HK-2 (cell line): Measurements from ENCODE around the gene AEBP2.
"Not testable (repeated sequence)": the region's sequence is repeated elsewhere in the genome, so short reads cannot be mapped to it uniquely, and the experiment has no call there.

ENCODE experiments used
- DNase-seq: peaks from one replicate; pipeline ENCODE4 v3.0.0-alpha.2; 2018; ENCODE audit not compliant: unreplicated experiment

AEBP2 gene

DNA sequence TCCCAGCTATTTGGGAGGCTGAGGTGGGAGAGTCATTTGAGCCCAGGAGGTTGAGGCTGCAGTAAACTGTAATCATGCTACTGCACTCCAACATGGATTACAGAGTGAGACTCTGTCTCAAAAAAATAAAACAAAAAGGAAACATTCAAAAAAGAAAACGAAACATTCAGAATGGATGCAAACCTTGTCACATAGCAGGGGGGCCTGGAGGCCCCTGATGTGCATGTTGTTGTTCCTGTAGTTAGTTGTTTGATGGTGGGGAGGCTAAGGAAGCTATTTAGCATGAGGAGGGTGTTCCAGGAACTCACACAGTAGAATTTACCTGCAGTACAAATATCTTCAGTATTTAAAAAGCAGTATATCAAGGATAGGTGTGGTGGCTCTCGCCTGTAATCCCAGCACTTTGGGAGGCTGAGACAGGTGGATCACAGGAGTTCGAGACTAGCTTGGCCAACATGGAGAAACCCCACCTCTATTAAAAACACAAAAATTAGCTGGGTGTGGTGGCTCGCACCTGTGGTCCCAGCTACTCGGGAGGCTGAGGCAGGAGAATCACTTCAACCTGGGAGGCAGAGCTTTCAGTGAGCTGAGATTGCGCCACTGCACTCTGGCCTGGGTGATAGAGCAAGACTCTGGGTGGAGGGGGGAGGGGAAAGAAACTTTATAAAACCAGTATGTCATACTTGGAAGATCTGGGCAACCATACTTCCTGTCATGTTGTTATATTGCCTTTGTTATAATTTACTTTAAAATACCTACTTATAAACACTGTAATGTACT lies 17.6 kb upstream of the AEBP2 start:
- DNase-seq = no peak

DNA sequence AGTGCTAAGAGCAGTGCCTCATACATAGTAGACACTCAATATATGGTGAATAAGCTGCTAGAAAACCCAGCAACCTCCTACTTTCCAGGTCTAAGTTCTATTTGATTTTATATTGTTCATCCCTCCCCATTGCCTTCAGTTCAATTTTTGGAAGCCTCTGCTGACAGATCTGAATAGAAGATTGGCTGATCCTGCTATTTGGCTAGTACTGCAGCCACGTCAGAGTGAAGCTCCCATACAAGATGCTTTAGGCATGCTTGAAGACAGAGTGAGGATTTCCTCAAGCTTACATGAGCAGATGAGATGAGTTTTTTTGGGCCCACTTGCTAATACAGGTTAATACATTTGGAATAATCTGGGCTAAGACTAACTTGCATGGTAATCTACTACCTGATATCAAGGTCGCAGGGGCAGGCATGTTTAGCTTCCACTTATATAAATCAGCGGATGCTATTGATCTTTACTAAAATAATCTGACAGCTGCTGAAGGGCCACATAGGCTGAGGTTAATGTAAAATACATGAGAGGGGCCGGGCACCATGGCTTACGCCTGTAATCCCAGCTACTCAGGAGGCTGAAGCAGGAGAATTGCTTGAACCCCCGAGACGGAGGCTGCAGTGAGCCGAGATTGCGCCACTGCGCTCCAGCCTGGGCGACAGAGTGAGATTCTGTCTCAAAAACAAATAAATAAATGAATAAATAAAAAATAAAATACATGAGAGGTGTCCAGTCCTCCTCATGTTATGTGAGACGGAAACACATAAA lies 15.9 kb upstream of the AEBP2 start:
- no peak for DNase-seq

DNA sequence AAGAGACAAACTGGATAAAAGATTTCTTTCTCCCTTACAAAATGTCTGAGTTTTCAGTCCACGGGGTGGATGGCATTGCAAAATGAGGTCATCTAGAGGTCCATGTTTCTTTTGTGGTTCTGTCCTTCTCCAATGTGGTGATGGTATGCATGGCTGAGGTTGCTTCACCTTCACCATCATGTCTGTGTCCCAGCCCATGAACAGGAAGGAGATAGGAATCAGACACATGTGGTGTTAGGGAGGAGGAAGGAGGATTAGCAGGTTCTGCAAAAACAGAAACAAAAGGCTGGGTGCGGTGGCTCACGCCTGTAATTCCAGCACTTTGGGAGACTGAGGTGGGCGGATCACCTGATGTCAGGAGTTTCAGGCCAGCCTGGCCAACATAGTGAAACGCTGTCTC lies 11.0 kb upstream of the AEBP2 start:
- no peak for DNase-seq

DNA sequence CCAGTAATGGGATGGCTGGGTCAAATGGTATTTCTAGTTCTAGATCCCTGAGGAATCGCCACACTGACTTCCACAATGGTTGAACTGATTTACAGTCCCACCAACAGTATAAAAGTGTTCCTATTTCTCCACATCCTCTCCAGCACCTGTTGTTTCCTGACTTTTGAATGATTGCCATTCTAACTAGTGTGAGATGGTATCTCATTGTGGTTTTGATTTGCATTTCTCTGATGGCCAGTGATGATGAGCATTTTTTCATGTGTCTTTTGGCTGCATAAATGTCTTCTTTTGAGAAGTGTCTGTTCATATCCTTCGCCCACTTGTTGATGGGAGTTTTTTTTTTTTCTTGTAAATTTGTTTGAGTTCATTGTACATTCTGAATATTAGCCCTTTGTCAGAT lies 9.8 kb upstream of the AEBP2 start:
- DNase-seq = not testable (repeated sequence)

DNA sequence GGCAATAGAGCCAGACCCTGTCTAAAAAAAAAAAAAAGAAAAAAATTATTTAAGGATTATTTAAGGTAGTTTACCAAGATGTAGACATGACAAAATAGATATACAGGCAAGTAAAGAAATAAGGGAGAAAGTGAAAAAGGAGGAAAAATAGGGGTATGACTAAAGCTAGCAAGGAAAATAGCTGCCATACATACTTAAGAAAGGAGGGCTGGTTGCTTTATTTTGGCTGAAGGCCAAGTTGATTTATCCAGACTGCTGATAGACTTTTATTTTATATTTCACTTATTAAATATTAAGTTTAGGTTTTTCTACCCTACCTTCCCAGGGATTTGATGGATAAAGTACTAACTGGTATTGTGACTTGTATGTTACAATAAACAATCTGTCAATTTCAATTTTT lies 8.3 kb upstream of the AEBP2 start:
- DNase-seq = no peak

DNA sequence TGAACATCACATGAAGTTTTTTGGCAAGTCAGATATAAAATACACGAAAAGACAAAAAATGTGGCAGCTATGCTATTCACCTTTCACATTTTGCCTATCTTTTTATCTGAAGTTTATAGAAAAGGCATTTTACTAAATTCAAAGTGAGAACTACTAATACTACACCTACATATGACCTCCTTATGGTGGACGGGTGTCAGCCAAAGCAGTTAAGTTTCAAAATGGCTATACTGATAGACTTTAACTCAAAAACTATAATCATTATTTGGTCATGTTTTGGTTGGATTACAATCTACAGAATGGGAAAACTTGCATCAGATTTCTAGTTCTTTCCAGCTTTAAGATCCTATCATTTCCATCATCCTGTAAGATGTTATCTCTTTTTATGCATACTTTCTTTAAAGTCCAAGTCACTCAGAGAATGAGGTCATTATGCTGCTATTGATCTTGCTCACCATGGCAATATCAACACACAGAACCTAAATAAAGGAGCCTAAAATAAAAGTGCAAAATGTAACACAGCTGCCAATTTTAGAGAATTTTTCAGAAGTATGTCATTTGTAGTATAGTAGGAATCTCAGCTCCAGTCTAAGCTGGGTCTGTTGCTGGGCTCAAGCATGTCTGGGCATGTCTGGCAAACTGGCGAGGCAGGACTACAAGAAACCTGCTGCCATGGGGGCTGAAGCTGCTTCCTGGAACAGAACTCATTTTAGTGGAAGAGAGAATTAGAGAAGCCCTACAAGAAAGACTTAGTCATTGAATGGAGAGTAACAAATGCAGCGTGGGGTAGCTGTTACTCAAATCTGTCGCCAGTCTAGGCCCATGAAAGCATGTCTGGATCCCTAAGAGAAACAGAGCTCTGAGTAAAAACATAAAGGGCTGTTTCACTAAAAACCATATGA lies 7.6 kb upstream of the AEBP2 start:
- no peak for DNase-seq

DNA sequence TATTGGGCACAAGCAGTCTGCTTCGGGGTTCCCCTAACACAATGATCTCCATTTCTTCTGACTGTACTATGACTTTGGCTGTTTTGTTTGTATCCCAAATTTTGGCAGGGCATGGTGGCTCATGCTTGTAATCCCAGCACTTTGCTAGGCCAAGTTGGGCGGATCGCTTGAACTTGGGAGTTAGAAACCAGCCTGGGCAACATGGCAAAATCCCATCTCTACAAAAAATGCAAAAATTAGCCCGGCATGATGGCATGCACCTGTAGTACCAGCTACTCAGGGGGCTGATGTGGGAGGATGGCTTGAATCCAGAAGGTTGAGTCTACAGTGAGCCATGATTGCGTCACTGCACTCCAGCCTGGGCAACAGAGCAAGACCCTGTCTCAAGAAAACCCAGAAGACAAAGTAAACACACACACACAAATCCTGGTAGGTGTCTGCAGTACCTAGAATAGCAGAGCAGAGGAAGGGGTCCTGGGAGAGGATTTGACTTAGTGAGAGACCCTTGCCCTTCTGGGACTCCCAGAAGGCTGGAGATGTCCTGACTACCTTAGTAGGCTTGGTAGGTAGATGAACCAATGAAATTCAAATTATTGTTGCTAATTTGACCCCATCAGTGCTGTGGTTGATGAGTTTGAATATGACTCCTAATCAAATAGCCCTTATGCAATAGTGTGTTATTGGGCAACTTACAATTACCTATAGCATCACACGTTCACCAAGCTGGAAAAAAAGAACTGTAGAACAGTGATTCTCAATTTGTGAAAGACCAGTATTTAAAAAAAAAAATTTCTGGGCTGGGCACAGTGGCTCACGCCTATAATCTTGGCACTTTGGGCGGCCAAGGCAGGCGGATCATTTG lies 6.8 kb upstream of the AEBP2 start:
- DNase-seq = no peak

DNA sequence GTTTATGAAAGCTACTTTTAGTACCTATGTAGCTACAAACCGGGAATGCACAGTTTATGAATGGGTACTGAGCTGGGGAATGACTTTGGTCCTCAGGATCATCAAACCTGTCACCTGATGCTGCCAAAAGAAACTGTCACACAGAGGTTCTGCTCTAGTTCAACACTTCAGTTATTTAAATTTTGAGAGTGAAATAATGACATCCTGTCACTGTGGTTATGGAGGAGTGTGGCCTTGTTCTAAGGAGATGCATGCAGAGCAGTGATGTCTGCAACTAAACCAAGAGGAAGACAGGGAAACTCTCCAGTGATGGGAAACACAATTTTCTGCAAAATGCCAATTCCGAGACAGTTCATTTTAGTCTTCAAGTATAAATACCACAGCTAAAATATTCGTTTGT lies 4.8 kb upstream of the AEBP2 start:
- DNase-seq = no peak

DNA sequence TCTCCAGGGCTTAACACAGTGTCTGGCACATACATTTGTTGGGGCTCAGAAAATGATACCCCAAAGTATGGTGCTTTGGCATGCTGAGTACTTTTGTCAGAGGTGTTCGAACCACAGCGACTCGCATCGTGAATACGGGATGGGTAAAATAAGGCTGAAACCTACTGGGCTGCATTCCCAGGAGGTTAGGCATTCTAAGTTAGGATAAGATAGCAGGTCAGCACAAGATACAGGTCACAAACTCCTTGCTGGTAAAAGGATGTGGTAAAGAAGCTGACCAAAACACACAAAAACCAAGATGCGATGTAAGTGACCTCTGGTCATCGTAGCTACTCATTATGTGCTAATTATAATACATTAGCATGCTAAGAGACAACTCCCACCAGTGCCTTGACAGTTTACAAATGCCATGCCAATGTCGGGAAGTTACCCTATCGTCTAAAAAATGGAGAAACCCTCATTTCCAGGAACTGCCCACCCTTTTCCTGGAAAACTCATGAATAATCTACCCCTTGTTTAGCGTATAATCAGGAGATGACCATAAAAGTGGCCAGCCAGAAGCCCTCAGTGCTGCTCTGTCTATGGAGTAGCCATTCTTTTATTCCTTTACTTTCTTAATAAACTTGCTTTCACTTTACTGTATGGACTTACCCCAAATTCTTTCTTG lies 3.3 kb upstream of the AEBP2 start:
- DNase-seq = no peak

DNA sequence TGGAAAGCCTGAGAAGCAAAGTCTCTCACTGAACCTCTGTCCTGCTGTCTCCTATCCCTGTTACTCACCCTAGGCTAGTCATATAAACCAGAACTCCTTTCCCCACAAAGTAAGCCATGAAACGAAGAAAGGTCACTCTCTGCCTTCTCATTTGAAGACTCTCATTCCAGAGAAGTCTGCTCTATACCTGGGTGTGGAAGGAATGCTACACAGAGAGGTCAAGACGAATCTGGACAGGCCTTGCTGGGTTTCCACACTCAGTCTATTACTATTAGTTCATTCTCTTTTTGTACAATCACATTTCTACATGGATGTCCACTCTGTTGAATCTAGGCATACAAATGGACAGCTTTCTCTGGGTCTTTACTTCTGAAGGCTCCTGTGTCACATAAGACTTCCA lies 2.4 kb upstream of the AEBP2 start:
- no peak for DNase-seq

DNA sequence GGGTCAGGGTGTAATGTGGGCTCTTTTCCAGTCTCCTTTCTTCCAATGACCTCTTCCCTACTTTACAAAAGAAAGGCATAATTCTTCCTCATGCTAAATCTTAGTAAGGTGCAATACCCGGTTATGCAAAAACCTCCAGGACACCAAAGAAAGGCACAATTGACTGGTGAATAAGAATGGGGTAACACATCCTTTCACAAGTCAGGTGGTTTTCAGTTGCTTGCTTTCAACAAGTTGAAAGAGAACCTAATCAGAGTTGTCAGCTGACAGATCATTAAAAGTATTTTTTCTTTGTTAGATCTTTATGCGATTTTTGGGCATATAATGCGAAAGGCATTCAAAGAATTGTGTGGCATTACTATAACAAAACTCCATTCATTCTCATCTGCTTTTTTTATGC lies 1.3 kb upstream of the AEBP2 start:
- DNase-seq = no peak

DNA sequence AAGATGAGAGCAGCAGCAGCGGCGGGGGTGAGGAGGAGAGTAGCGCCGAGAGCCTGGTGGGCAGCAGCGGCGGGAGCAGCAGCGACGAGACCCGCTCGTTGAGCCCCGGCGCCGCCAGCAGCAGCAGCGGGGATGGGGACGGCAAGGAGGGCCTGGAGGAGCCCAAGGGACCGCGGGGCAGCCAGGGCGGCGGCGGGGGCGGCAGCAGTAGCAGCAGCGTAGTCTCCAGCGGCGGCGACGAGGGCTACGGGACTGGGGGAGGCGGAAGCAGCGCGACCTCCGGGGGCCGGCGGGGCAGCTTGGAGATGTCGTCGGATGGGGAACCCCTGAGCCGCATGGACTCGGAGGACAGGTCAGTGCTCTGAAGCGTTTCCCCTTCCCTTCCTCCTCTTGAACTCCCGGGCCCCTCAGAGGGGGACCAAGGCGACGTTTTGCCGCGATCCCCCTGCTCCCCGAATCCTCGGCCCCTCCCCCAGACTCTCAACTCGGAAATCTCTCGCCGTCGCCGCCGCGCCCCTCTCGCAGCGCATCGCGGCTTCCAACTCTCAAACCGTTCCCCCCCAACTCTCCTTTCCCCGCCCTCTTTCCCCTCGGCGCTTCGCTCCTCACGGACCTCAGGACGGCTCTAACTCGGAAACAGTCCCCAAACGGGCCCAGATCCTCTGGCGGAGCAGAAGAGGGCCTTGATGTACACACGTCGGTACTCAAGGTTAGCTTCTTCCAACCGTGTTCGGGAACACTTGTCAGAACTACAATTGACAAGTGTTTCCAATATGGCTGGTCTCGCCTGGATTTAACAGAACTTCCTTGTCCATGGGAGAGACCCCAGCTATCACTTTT lies 947 bp downstream of the AEBP2 start:
- DNase-seq = peak; percentile 57

DNA sequence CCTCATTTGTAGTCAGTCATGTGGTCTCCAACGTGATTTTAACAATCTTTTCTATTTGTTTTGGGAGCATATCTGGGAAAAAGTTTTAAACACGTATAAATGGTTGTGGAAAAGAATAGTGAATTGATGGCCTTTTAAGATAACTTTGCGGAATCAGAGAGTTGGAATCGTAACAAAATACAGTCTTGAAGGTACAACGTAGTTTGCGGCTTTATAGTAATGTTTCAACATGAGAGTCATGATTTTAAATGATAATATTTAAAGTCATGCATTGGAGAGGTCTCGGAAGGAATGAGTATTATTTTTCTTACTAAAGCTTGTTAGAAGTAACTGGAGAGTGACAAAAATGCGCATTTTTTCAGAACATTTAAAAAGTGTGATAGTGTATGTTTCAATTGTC lies 1.6 kb downstream of the AEBP2 start:
- no peak for DNase-seq

DNA sequence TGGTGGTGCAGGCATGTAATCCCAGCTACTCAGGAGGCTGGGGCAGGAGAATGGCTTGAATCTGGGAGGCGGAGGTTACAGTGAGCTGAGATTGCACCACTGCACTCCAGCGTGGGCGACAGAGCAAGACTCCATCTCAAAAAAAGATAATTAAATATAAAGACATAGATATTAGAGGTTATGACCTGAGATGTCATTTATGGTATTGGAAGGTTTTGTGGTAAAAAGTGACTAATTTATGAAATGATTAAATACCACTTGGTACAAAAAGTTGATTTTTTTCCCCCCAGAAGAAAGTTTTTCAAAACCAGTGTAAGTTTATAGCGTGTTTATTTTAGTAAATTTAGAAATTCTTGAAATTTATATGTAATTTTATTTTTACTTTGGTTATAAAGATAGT lies 4.3 kb downstream of the AEBP2 start:
- no peak for DNase-seq

DNA sequence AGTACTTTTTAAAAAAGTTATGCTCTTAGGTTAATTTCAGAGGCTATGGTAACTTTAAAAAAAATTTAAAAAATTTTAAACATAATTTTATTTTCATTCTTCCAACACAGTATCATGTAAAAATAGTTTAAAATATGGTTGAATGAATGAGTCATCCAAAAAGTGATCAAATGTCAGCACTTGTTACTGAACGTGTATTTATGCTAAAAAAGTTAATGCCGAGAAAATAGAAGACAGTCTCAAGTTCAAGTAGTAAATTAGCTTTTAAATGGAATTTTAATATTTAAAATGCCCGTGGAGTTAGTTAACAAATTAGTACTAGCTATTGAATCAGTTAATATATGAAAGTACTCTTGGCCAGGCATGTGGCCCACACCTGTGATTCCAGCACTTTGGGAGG lies 4.8 kb downstream of the AEBP2 start:
- no peak for DNase-seq

DNA sequence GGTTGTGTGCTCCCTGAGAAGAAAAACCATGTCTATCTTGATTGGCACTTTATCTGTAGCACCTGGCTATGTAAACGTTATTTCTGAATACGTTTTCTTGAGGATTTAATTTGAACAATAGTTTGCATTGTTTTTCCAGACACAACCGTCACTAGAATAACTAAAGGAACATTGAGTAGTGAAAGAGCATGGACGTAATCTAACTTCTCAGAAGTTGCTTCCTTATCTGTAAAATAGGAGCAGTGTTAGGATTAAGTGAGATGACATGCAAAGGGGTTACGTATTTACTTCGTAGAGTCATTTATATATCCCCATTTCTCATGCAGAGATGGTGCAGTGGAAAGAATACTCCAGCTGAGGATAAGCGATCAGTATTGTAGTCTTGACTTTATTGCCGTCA lies 8.1 kb downstream of the AEBP2 start:
- DNase-seq = no peak

DNA sequence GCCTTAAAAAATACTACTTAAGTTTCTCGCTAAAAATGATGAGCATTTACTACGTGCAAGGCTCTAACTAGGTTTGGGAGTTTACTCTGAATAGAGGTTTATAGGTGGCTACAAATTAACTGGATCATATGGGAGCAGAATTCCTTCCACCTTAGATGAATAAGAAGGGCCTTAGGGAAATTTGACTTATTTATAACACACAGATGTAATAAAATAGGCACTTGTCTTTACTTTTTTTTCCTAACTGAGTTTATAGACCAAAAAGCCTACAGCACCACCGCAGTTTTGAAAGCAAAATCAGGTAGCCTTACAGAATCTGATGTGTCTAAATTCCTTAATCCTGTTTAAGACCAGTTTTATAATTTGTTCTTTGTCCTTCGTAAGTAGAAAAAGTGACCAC lies 10.5 kb downstream of the AEBP2 start:
- DNase-seq = no peak

DNA sequence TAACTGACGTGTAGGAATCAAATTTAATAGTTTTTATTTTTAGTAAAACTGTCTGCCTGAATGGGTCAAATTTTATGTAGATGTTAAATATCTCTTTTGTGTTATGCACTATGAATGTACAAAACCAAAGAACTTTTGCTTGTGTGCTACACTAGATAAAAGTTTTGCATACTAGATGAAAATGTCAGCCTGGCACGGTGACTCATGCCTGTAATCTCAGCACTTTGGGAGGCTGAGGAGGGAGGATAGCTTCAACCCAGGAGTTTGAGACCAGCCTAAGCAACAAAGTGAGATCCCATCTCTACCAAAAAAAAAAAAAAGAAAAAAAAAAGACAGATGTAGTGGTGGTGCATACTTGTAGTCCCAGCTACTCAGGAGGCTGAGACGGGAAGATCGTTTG lies 11.1 kb downstream of the AEBP2 start:
- DNase-seq = no peak

DNA sequence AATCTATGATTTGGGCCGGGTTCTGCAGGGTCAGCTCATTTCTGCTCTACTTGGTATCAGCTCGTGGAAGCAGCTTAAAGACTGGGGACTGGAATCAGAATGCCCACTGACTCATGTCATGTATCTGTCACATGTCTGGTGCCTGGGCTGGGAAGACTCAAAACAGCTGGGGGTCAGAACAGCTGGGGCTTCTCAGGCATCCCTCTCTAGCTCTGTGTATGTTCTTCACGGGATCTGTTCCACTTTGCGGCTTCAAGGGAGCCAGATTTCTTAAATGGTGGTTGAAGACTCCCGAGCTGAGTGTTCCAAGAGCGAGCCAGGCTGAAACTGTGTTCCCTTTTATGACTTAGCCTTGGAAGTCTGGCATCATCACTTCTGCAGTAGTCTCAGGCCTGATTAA lies 11.9 kb downstream of the AEBP2 start:
- no peak for DNase-seq

DNA sequence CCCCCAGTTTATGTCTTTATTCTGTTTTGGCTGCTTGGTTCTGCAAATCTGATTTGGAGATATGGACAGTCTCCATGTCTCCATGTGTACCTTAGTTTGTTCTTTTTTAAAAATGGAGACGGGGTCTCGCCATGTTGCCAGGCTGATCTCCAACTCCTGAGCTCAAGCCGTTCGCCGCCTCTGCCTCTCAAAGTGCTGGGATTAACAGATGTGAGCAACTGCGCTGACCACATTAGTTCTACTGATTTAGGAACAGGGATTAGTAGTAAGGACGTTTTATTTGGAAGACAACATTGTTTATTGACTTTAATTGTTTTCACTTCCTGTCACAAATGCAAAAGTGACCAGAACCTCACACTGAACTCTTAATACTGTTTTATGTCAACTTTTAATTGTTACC lies 14.7 kb downstream of the AEBP2 start:
- no peak for DNase-seq
